Rectal smooth muscle tissue (tissue), 1 donor: ENCODE data around the gene LAYN.
A peak's percentile ranks its signal among the peaks of the same experiment; 100 is the strongest.

Experiments
- H3K27ac ChIP-seq: one replicate; pipeline ENCODE4 v1.7.0; 2013; ENCODE audit warnings: low read depth, low read length, inconsistent platforms
- H3K27me3 ChIP-seq: one replicate; pipeline ENCODE4 v1.7.0; 2013; ENCODE audit warnings: low read length; ENCODE audit not compliant: control insufficient read depth, insufficient read depth
- H3K36me3 ChIP-seq: one replicate; pipeline ENCODE4 v1.7.0; 2013; ENCODE audit warnings: low read length; ENCODE audit not compliant: control insufficient read depth, insufficient read depth
- H3K4me1 ChIP-seq: one replicate; pipeline ENCODE4 v1.7.0; 2013; ENCODE audit warnings: low read length; ENCODE audit not compliant: control insufficient read depth, insufficient read depth
- H3K4me3 ChIP-seq: one replicate; pipeline ENCODE4 v1.7.0; 2013; ENCODE audit warnings: low read length
- H3K9ac ChIP-seq: one replicate; pipeline ENCODE4 v1.7.0; 2013; ENCODE audit warnings: low read length

LAYN gene

DNA sequence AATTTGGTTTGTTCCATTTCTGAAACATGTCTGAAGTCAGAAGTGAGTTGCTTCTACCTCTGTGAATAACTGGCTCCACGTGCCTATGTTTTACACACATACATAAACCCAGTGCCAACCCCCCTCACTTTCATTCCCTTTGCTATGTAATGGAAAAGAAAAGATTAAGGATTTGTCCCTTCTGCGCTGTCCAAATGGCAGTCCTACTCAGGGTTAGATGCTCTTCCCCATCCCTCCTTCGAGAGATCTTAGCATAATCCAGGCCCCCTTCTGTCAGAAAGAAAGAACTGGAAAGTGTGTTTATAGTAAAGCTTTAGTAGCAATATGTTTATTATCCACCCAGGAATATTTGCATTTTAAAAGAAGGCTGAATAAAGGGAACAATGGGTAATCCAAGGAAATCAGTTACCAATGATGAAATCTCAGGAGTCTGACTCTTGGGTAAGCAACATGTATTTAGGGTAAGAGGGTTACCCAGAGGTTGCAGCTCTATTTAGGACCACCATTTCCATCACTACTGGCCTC, 3.1 kb upstream of the LAYN start:
- no peak overlapping the region for H3K4me3 ChIP-seq
- H3K9ac ChIP-seq = no peak overlapping the region
- H3K27me3 ChIP-seq = no peaks in the 10 kb centered on the region
- peaks cover 9% of the 10 kb centered on the region for H3K4me1 ChIP-seq
- no peaks in the 10 kb centered on the region for H3K36me3 ChIP-seq
- H3K27ac ChIP-seq = no peak overlapping the region

- H3K4me3 ChIP-seq = no peak overlapping the region
- H3K9ac ChIP-seq = no peak overlapping the region
- no peaks in the 10 kb centered on the region for H3K27me3 ChIP-seq
- peaks cover 9% of the 10 kb centered on the region for H3K4me1 ChIP-seq
- H3K36me3 ChIP-seq = no peaks in the 10 kb centered on the region
- H3K27ac ChIP-seq = no peak overlapping the region
Observed at GRCh38 chr11:111538407-111539114, 2.0 kb upstream of the LAYN start.

DNA sequence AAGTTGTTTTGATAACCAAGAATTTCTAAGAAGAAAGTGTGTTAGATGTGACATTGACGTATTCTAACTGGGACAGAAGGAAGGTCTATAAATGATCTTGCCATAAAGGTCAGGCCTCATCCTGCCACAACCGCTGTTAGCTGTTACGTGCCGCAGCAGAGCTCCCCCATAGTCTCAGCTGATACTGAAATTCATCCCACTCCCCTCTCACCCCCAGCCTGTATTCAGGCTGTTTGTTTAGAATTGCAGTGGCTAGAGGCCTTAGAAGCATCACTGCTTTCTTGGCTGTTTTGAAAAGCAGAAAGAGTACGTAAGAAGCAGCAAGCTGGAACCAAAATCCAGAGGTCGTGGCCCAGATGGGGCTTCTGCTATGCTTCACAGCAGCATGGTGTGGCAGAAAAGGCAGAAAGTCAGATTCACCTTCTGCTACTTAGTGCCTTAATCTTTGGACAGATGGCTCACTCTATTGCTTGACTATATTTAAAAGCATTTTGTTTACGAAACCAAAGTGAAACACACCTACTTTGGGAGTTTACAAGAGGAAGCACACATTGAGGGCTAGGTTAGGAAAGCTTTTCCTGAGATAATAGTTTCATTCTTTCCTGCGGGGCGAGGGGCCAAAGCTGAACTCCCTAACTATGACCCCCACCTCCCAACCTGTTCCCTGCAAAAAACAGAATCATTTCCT, 950 bp upstream of the LAYN start:
- H3K36me3 ChIP-seq = no peaks in the 10 kb centered on the region
- no peaks in the 10 kb centered on the region for H3K27me3 ChIP-seq
- peaks cover 9% of the 10 kb centered on the region for H3K4me1 ChIP-seq
- peak overlapping the region; percentile 74 for H3K4me3 ChIP-seq
- no peak overlapping the region for H3K9ac ChIP-seq
- peak overlapping the region; percentile 83 for H3K27ac ChIP-seq

DNA sequence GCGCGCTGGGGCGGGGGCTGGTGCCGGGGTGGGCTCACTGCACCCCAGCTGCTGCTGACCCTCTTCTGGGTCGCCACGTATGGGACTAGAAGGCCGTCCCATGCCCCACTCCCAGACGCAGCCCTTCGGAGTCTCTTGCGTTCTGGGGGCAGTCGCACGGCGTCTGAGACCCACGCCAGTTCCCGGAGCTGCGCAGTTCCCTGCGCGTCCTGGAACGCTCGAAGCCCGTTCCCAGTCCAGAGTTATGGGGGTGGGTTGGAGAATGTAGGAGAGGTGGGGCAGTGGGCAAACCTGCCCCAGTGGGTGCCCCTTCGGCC, 375 bp downstream of the LAYN start:
- H3K9ac ChIP-seq = peak overlapping the region; percentile 53
- H3K4me3 ChIP-seq = peak overlapping the region; percentile 74
- H3K36me3 ChIP-seq = no peaks in the 10 kb centered on the region
- H3K4me1 ChIP-seq = peaks cover 9% of the 10 kb centered on the region
- H3K27ac ChIP-seq = peak overlapping the region; percentile 83
- no peaks in the 10 kb centered on the region for H3K27me3 ChIP-seq

GRCh38 chr11:111541254-111542061, 938 bp downstream of the LAYN start:
- Histone ChIP-seq H3K27ac (peak overlapping the region; percentile 83), H3K36me3 (no peaks in the 10 kb centered on the region), H3K27me3 (no peaks in the 10 kb centered on the region), H3K9ac (peak overlapping the region; percentile 53), H3K4me1 (peaks cover 9% of the 10 kb centered on the region), H3K4me3 (peak overlapping the region; percentile 74)

- Histone ChIP-seq H3K36me3 (no peaks in the 10 kb centered on the region), H3K4me3 (no peak overlapping the region), H3K27me3 (no peaks in the 10 kb centered on the region), H3K4me1 (peaks cover 9% of the 10 kb centered on the region), H3K27ac (no peak overlapping the region), H3K9ac (no peak overlapping the region)
Observed at GRCh38 chr11:111542606-111543275, 2.2 kb downstream of the LAYN start.

GRCh38 chr11:111548525-111548924, 8.0 kb downstream of the LAYN start:
- no peaks in the 10 kb centered on the region for H3K27me3 ChIP-seq
- no peak overlapping the region for H3K27ac ChIP-seq
- no peak overlapping the region for H3K4me3 ChIP-seq
- H3K4me1 ChIP-seq = no peaks in the 10 kb centered on the region
- H3K9ac ChIP-seq = no peak overlapping the region
- H3K36me3 ChIP-seq = no peaks in the 10 kb centered on the region

DNA sequence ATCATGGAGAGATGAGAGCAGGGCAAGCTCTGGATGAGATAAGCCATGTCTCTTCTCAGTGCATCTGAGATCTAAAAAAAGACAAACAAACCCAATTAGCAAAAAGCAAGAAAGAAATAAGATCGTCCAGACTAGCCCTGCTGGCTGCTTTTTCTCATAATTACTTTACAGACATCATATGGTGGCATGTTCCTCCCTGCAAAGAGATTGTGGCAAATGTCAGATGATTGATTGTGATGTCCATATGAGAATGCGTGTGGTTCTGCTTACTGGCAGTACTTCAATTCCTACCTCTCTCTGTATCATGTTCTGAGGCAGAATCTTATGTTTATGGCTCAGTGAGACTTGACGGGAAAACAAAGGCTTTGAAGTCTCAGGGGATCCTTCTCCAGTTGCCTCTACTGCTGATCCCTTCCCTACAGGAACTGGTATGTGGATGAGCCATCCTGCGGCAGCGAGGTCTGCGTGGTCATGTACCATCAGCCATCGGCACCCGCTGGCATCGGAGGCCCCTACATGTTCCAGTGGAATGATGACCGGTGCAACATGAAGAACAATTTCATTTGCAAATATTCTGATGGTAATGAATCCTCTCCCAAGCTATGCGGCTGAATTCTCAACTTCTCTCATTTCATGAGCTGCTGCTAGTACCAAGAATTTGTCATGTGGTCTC, 8.8 kb downstream of the LAYN start:
- no peaks in the 10 kb centered on the region for H3K4me1 ChIP-seq
- no peak overlapping the region for H3K27ac ChIP-seq
- H3K27me3 ChIP-seq = no peaks in the 10 kb centered on the region
- H3K9ac ChIP-seq = no peak overlapping the region
- no peak overlapping the region for H3K4me3 ChIP-seq
- H3K36me3 ChIP-seq = no peaks in the 10 kb centered on the region

- Histone ChIP-seq H3K27me3 (no peaks in the 10 kb centered on the region), H3K36me3 (no peaks in the 10 kb centered on the region), H3K4me3 (no peak overlapping the region), H3K9ac (no peak overlapping the region), H3K4me1 (no peaks in the 10 kb centered on the region), H3K27ac (no peak overlapping the region)
Observed at GRCh38 chr11:111549869-111550203, 9.3 kb downstream of the LAYN start.

GRCh38 chr11:111550258-111550657, 9.7 kb downstream of the LAYN start:
- Histone ChIP-seq H3K27me3 (no peaks in the 10 kb centered on the region), H3K27ac (no peak overlapping the region), H3K4me3 (no peak overlapping the region), H3K9ac (no peak overlapping the region), H3K36me3 (no peaks in the 10 kb centered on the region), H3K4me1 (no peaks in the 10 kb centered on the region)

DNA sequence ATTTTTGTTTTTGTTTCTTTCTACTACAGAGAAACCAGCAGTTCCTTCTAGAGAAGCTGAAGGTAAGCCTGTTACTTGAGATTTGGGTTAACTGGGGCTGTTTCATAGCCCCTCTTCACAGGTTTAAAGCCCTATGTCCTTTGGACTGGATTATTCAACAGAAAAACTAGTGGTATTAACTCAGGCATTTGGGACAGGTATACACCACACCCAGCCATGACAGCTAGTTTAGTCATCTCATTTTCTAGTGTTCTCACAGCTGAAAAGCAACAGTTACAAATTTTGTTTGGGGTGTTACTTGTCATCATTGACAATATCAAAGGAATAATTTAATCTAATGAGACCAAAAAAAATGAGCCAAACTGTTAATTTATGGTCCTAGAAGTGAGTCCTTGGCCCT, 14.0 kb downstream of the LAYN start:
- Histone ChIP-seq H3K4me3 (no peak overlapping the region), H3K4me1 (peaks cover 12% of the 10 kb centered on the region), H3K36me3 (peaks cover 2% of the 10 kb centered on the region), H3K27ac (no peak overlapping the region), H3K27me3 (no peaks in the 10 kb centered on the region), H3K9ac (no peak overlapping the region)

- Histone ChIP-seq H3K4me3 (no peak overlapping the region), H3K9ac (no peak overlapping the region), H3K27me3 (no peaks in the 10 kb centered on the region), H3K4me1 (peaks cover 12% of the 10 kb centered on the region), H3K36me3 (peaks cover 2% of the 10 kb centered on the region), H3K27ac (no peak overlapping the region)
Observed at GRCh38 chr11:111555255-111555654, 14.7 kb downstream of the LAYN start.
